SK-N-SH (cell line): ENCODE data around the gene CLPTM1L. TPM values are rescaled to one million over a fixed set of nuclear protein-coding genes. Genes with fewer than 3 reads are reported as not detected.

Experiments
- CTCF ChIA-PET: fragments of 300-600, 350-600 bp; formaldehyde crosslinking; extraction: SDS; loops from one replicate; lab custom pipeline; 2021; lab: Yijun Ruan, JAX
- POLR2A ChIA-PET: fragments of 350-600 bp; sonication (Branson Sonifier 250); formaldehyde crosslinking; extraction: SDS; loops from one replicate; lab custom pipeline; 2020; ENCODE audit warnings: antibody characterized with exemption, inconsistent platforms; lab: Yijun Ruan, JAX
- DNase-seq: peaks from one replicate; pipeline ENCODE4 v3.0.0; 2012
- H2AFZ ChIP-seq: fragments of 200-600 bp; sonication (generic); 2 replicates; pipeline ENCODE4 v1.8.1; 2016; ENCODE audit warnings: antibody characterized with exemption, mild to moderate bottlenecking, low read depth
- H3F3A ChIP-seq: fragments of 200-600 bp; sonication (generic); replicated peaks from 2 replicates; pipeline ENCODE3; 2016; ENCODE audit warnings: antibody characterized with exemption, mild to moderate bottlenecking; ENCODE audit not compliant: insufficient read depth
- H3K27ac ChIP-seq, 2 experiments: fragments of 200-500 bp in 1 of 2; fragments of 200-600 bp in 1 of 2; sonication (Bioruptor generic) in 1 of 2; sonication (generic), shearing (Covaris generic) in 1 of 2; 2 replicates each; pipeline versions ENCODE4 v1.5.1 to v1.6.1; 2014 to 2016; ENCODE audit warnings: low read depth in 2 of 2, inconsistent platforms in 1 of 2, low read length in 1 of 2, mild to moderate bottlenecking in 1 of 2, mixed read lengths in 1 of 2
- H3K27me3 ChIP-seq: fragments of 200-600 bp; sonication (generic), shearing (Covaris generic); 2 replicates; pipeline ENCODE4 v1.6.1; 2016; ENCODE audit warnings: mixed run types; ENCODE audit not compliant: insufficient read depth
- H3K36me3 ChIP-seq, 2 experiments: fragments of 200-500 bp in 1 of 2; fragments of 200-600 bp in 1 of 2; sonication (Bioruptor generic) in 1 of 2; sonication (generic) in 1 of 2; replicated peaks in 1 of 2; 2 replicates each; pipeline versions ENCODE3 to v1.5.1; 2014 to 2016; ENCODE audit warnings: low read length in 1 of 2, mild to moderate bottlenecking in 1 of 2; ENCODE audit not compliant: insufficient read depth in 2 of 2, control insufficient read depth in 1 of 2
- H3K4me1 ChIP-seq, 2 experiments: fragments of 200-500 bp in 1 of 2; fragments of 200-600 bp in 1 of 2; sonication (Bioruptor generic) in 1 of 2; sonication (generic), shearing (Covaris generic) in 1 of 2; 2 replicates each; pipeline versions ENCODE4 v1.5.1 to v1.6.1; 2014 to 2016; ENCODE audit warnings: low read depth in 1 of 2, low read length in 1 of 2, mixed run types in 1 of 2; ENCODE audit not compliant: insufficient read depth in 2 of 2, control insufficient read depth in 1 of 2
- H3K4me2 ChIP-seq: fragments of 200-600 bp; sonication (generic), shearing (Covaris generic); 2 replicates; pipeline ENCODE4 v1.6.1; 2017; ENCODE audit warnings: mixed run types
- H3K4me3 ChIP-seq, 2 experiments: fragments of 200-500 bp in 1 of 2; fragments of 200-600 bp in 1 of 2; sonication (Bioruptor generic) in 1 of 2; sonication (generic), shearing (Covaris generic) in 1 of 2; 2 replicates each; pipeline versions ENCODE4 v1.5.1 to v1.8.1; 2014 to 2016; ENCODE audit warnings: low read depth in 2 of 2, inconsistent platforms in 1 of 2, low read length in 1 of 2, mild to moderate bottlenecking in 1 of 2, mixed read lengths in 1 of 2, moderate library complexity in 1 of 2
- H3K79me2 ChIP-seq: fragments of 200-600 bp; sonication (generic); 2 replicates; pipeline ENCODE4 v1.8.1; 2017; ENCODE audit warnings: mild to moderate bottlenecking; ENCODE audit not compliant: insufficient read depth
- H3K9ac ChIP-seq: fragments of 200-600 bp; sonication (generic); 2 replicates; pipeline ENCODE4 v1.6.1; 2017; ENCODE audit warnings: mixed run types
- H3K9me2 ChIP-seq: fragments of 200-600 bp; sonication (generic); 2 replicates; pipeline ENCODE4 v1.6.1; 2017; ENCODE audit warnings: mixed run types
- H3K9me3 ChIP-seq: fragments of 200-600 bp; sonication (generic); 2 replicates; pipeline ENCODE4 v1.6.1; 2017; ENCODE audit warnings: mixed run types, mild to moderate bottlenecking, moderate library complexity
- H4K20me1 ChIP-seq: fragments of 200-600 bp; sonication (generic); 2 replicates; pipeline ENCODE4 v1.6.1; 2017; ENCODE audit warnings: mild to moderate bottlenecking, mixed run types; ENCODE audit not compliant: insufficient read depth
- CHD2 ChIP-seq: fragments of 150-350 bp; IDR thresholded peaks from 2 replicates; pipeline ENCODE4 v1.6.1; 2018; ENCODE audit warnings: low read length; ENCODE audit not compliant: partially characterized antibody
- CTCF ChIP-seq: fragments of 200-600 bp; sonication (generic); IDR thresholded peaks from 2 replicates; pipeline ENCODE4 v1.6.1; 2017; ENCODE audit warnings: antibody characterized with exemption, mild to moderate bottlenecking, moderate library complexity
- ELF1 ChIP-seq: IDR thresholded peaks from 2 replicates; pipeline ENCODE4 v1.4.0; 2012
- EP300 ChIP-seq, 2 experiments: IDR thresholded peaks; 2 replicates each; pipeline versions ENCODE4 v1.4.0 to v1.6.1; 2012; ENCODE audit warnings: borderline replicate concordance in 1 of 2, low read depth in 1 of 2, low read length in 1 of 2
- FOSL2 ChIP-seq: IDR thresholded peaks from 2 replicates; pipeline ENCODE4 v1.4.0; 2012; ENCODE audit warnings: low read depth, mild to moderate bottlenecking, moderate library complexity, borderline replicate concordance
- FOXJ3 ChIP-seq: sonication (generic); formaldehyde crosslinking; IDR thresholded peaks from 2 replicates; pipeline ENCODE4 v1.5.1; 2020; ENCODE audit warnings: mild to moderate bottlenecking, missing genetic modification reagents
- FOXM1 ChIP-seq: IDR thresholded peaks from 2 replicates; pipeline ENCODE4 v1.4.0; 2012; ENCODE audit warnings: low read depth, mild to moderate bottlenecking
- GATA2 ChIP-seq: sonication (generic); formaldehyde crosslinking; IDR thresholded peaks from 2 replicates; pipeline ENCODE4 v1.5.0; 2020; ENCODE audit warnings: mild to moderate bottlenecking, missing genetic modification reagents
- MAX ChIP-seq: IDR thresholded peaks from 2 replicates; pipeline ENCODE4 v1.4.0; 2012; ENCODE audit warnings: low read depth
- MEF2A ChIP-seq: IDR thresholded peaks from 2 replicates; pipeline ENCODE4 v1.4.0; 2012; ENCODE audit warnings: low read depth, borderline replicate concordance
- RFX5 ChIP-seq: IDR thresholded peaks from 2 replicates; pipeline ENCODE4 v1.6.1; 2012; ENCODE audit warnings: mild to moderate bottlenecking, improper control_type of control experiment, low read length
- RXRA ChIP-seq: IDR thresholded peaks from 2 replicates; pipeline ENCODE4 v1.4.0; 2012; ENCODE audit warnings: low read depth, mild to moderate bottlenecking, borderline replicate concordance
- SMC3 ChIP-seq: IDR thresholded peaks from 2 replicates; pipeline ENCODE4 v1.6.1; 2012; ENCODE audit warnings: low read depth, low read length, improper control_type of control experiment
- TAF1 ChIP-seq: IDR thresholded peaks from 2 replicates; pipeline ENCODE4 v1.6.1; 2012; ENCODE audit warnings: low read depth, mild to moderate bottlenecking, low read length, moderate library complexity, borderline replicate concordance
- TEAD4 ChIP-seq: IDR thresholded peaks from 2 replicates; pipeline ENCODE4 v1.4.0; 2012; ENCODE audit warnings: mild to moderate bottlenecking, borderline replicate concordance; ENCODE audit not compliant: insufficient read depth
- USF1 ChIP-seq: IDR thresholded peaks from 2 replicates; pipeline ENCODE4 v1.4.0; 2012; ENCODE audit warnings: low read depth, borderline replicate concordance
- USF2 ChIP-seq: fragments of 150-350 bp; IDR thresholded peaks from 2 replicates; pipeline ENCODE4 v1.6.1; 2017; ENCODE audit warnings: antibody characterized with exemption, low read length, low read depth, borderline replicate concordance
- ZBTB33 ChIP-seq: IDR thresholded peaks from 2 replicates; pipeline ENCODE4 v1.4.0; 2012; ENCODE audit warnings: low read depth, borderline replicate concordance
- WGBS: methylation state at CpG from one replicate; pipeline ENCODE4 v1.1.6; 2017; ENCODE audit warnings: low lambda C conversion rate; 5-methylcytosine and 5-hydroxymethylcytosine counted together
- polyA plus RNA-seq, 3 experiments: library from polyadenylated mRNA; depleted of rRNA; stranded (reverse); fragments of >200 nt; gene quantifications; 2 replicates each; pipeline ENCODE4 v1.2.3, GENCODE V29; 2012

CLPTM1L gene
- polyA plus RNA-seq, 1 of the 3 experiments (the other 2 are of a cell fraction), result 202 TPM

GRCh38 chr5:1315018-1315708 is 29.7 kb downstream of the CLPTM1L start:
- H3K27me3 ChIP-seq, result no peaks in the 10 kb centered on the region
- H3K9ac ChIP-seq, result no peak overlapping the region
- no peak overlapping the region for H3K4me2 ChIP-seq
- H3K9me3 ChIP-seq, result no peaks in the 10 kb centered on the region
- H3K79me2 ChIP-seq, result no peaks in the 10 kb centered on the region
- TF ChIP-seq EP300 (IDR thresholded peaks at IDR 0.05; ENCODE audit: borderline replicate concordance in 1 of 2, low read depth in 1 of 2, low read length in 1 of 2) (no peak), USF2 (no peak), FOSL2 (no peak), CTCF (no peak), RXRA (no peak), FOXJ3 (CRISPR knock-in tag) (no peak), ZBTB33 (no peak), USF1 (no peak), RFX5 (no peak), TEAD4 (no peak), ELF1 (no peak), CHD2 (no peak), TAF1 (no peak), FOXM1 (no peak), MAX (no peak), MEF2A (no peak), SMC3 (no peak), GATA2 (CRISPR knock-in tag) (no peak)
- peaks cover 4% of the 10 kb centered on the region for H3F3A ChIP-seq
- H3K36me3 ChIP-seq, result peaks cover 0 to 27% of the 10 kb centered on the region in 2 experiments
- H4K20me1 ChIP-seq, result no peaks in the 10 kb centered on the region
- H3K4me3 ChIP-seq, result no peak overlapping the region
- 93% methylated on average over 10 of the region's 13 CpGs for WGBS
- no peak overlapping the region for H3K27ac ChIP-seq
- DNase-seq, result no peak
- H3K4me1 ChIP-seq, result no peaks in the 10 kb centered on the region
- CTCF ChIA-PET, result interaction anchor here (0.9 kb wide), 1 partner anchor 11 kb away, joined by 3 read pairs; no protein-coding TSS in a partner anchor
- H2AFZ ChIP-seq, result no peak overlapping the region
- POLR2A ChIA-PET, result no interaction called here
- no peaks in the 10 kb centered on the region for H3K9me2 ChIP-seq
